Measurements from ENCODE around the gene RFPL4AL1. TPM values are rescaled to one million over a fixed set of nuclear protein-coding genes. Genes with fewer than 3 reads are reported as not detected.
"Not testable (repeated sequence)": the region's sequence is repeated elsewhere in the genome, so short reads cannot be mapped to it uniquely, and the experiment has no call there.

RFPL4AL1 gene
- total and polyA plus RNA-seq, 2 experiments from 2014 or later, result not detected

DNA sequence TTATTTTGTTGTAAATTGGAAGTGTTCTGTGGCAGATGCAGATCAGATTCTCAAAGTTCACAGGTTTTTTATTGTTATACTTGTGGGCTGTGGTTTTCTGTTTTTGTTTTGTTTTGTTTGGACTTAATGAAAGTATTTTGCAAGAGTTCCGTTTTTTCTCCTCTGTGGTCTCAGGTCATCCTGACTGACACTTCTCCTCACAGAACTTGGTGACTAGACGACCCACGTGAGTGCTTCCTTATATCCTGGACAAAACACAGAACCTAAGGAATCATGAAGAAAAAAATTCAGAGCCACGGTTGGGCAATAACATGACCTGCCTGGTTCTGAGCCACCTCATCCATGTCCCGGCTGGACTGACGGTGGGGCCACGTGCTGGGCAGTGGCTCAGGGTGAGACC, 2.5 kb upstream of the RFPL4AL1 start:
- TF ChIP-seq EZH2phosphoT487 (IDR thresholded peaks at IDR 0.05; ENCODE audit: low read depth, severe bottlenecking, unreplicated experiment) (no peak), CTCF (IDR thresholded peaks at IDR 0.05; ENCODE audit: poor library complexity) (no peak), EZH2 (IDR thresholded peaks at IDR 0.05; ENCODE audit: borderline replicate concordance) (no peak)
- H3K9me3 ChIP-seq (ENCODE audit: low read depth), result no peaks in the 10 kb centered on the region
- no peak overlapping the region for H3K4me3 ChIP-seq
- H3K27me3 ChIP-seq, result no peaks in the 10 kb centered on the region
- no peaks in the 10 kb centered on the region for H3K9me2 ChIP-seq (replicated peaks; ENCODE audit: insufficient read depth)
- H3K36me3 ChIP-seq (replicated peaks; ENCODE audit: insufficient read depth, low read depth), result no peaks in the 10 kb centered on the region
- H4K20me1 ChIP-seq (ENCODE audit: insufficient read depth, poor library complexity, severe bottlenecking), result no peaks in the 10 kb centered on the region
- no peaks in the 10 kb centered on the region for H3K4me1 ChIP-seq (ENCODE audit: insufficient read depth)
- H3K79me2 ChIP-seq, result no peaks in the 10 kb centered on the region
- WGBS (ENCODE audit: low lambda C conversion rate, missing lambda C conversion rate), result 74% methylated on average over 7 of the region's 7 CpGs
- H3K27ac ChIP-seq, result no peak overlapping the region
- no peak for DNase-seq (ENCODE audit: low spot score)
- H3K4me2 ChIP-seq, result no peak overlapping the region
- H2AFZ ChIP-seq, result no peak overlapping the region

GRCh38 chr19:55769632-55770031, 714 bp downstream of the RFPL4AL1 start:
- H3K27ac ChIP-seq, result not testable (repeated sequence)

GRCh38 chr19:55777528-55777927, 8.6 kb downstream of the RFPL4AL1 start:
- Histone ChIP-seq H3K4me2 (no peak overlapping the region), H3K4me1 (ENCODE audit: insufficient read depth) (no peaks in the 10 kb centered on the region), H3K36me3 (replicated peaks; ENCODE audit: insufficient read depth, low read depth) (no peaks in the 10 kb centered on the region), H3K9me3 (ENCODE audit: low read depth) (no peaks in the 10 kb centered on the region), H3K79me2 (no peaks in the 10 kb centered on the region), H2AFZ (no peak overlapping the region), H3K27ac (no peak overlapping the region), H4K20me1 (ENCODE audit: insufficient read depth, poor library complexity, severe bottlenecking) (no peaks in the 10 kb centered on the region), H3K27me3 (no peaks in the 10 kb centered on the region), H3K9me2 (replicated peaks; ENCODE audit: insufficient read depth) (no peaks in the 10 kb centered on the region), H3K4me3 (no peak overlapping the region)
- TF ChIP-seq EZH2phosphoT487 (IDR thresholded peaks at IDR 0.05; ENCODE audit: low read depth, severe bottlenecking, unreplicated experiment), result no peak
- no peak for TF ChIP-seq CTCF (IDR thresholded peaks at IDR 0.05; ENCODE audit: poor library complexity)
- no peak for TF ChIP-seq EZH2 (IDR thresholded peaks at IDR 0.05; ENCODE audit: borderline replicate concordance)
- no peak for DNase-seq (ENCODE audit: low spot score)
- 59% methylated on average over 7 of the region's 7 CpGs for WGBS (ENCODE audit: low lambda C conversion rate, missing lambda C conversion rate)

More at GRCh38 chr19:55769632-55770031, 714 bp downstream of the RFPL4AL1 start:
- H3K9me2 ChIP-seq (replicated peaks; ENCODE audit: insufficient read depth); H3K27me3 ChIP-seq; DNase-seq (ENCODE audit: low spot score); H3K36me3 ChIP-seq (replicated peaks; ENCODE audit: insufficient read depth, low read depth); H3K79me2 ChIP-seq; H3K4me3 ChIP-seq; H4K20me1 ChIP-seq (ENCODE audit: insufficient read depth, poor library complexity, severe bottlenecking); H3K9me3 ChIP-seq (ENCODE audit: low read depth); H3K4me2 ChIP-seq; H2AFZ ChIP-seq; H3K4me1 ChIP-seq (ENCODE audit: insufficient read depth): not testable (repeated sequence)
- 35% methylated on average over 3 of the region's 3 CpGs for WGBS (ENCODE audit: low lambda C conversion rate, missing lambda C conversion rate)

GRCh38 chr19:55778331-55778730, 9.4 kb downstream of the RFPL4AL1 start:
- WGBS (ENCODE audit: low lambda C conversion rate, missing lambda C conversion rate), result 73% methylated on average over 16 of the region's 16 CpGs
- no peak for TF ChIP-seq EZH2 (IDR thresholded peaks at IDR 0.05; ENCODE audit: borderline replicate concordance)
- no peak for TF ChIP-seq EZH2phosphoT487 (IDR thresholded peaks at IDR 0.05; ENCODE audit: low read depth, severe bottlenecking, unreplicated experiment)
- no peak for TF ChIP-seq CTCF (IDR thresholded peaks at IDR 0.05; ENCODE audit: poor library complexity)
- Histone ChIP-seq H3K27ac (no peak overlapping the region), H3K9me2 (replicated peaks; ENCODE audit: insufficient read depth) (no peaks in the 10 kb centered on the region), H3K4me2 (no peak overlapping the region), H3K4me3 (no peak overlapping the region), H4K20me1 (ENCODE audit: insufficient read depth, poor library complexity, severe bottlenecking) (no peaks in the 10 kb centered on the region), H3K4me1 (ENCODE audit: insufficient read depth) (no peaks in the 10 kb centered on the region), H3K27me3 (no peaks in the 10 kb centered on the region), H2AFZ (no peak overlapping the region), H3K36me3 (replicated peaks; ENCODE audit: insufficient read depth, low read depth) (no peaks in the 10 kb centered on the region), H3K9me3 (ENCODE audit: low read depth) (no peaks in the 10 kb centered on the region), H3K79me2 (no peaks in the 10 kb centered on the region)
- no peak for DNase-seq (ENCODE audit: low spot score)

All from hepatocyte (in vitro differentiated cells).